Mesothelial cell of epicardium (in vitro differentiated cells): ENCODE measurements around the gene TELO2. TPM values are rescaled to one million over a fixed set of nuclear protein-coding genes. Genes with fewer than 3 reads are reported as not detected.

Experiments used
- DNase-seq, 2 experiments: peaks; one replicate each; pipeline ENCODE4 v3.0.0; 2021; ENCODE audit warnings: low spot score in 2 of 2; ENCODE audit not compliant: unreplicated experiment in 2 of 2
- H3K27ac Mint-ChIP-seq: 2 replicates; pipeline ENCODE4 v1.8.0; 2021; ENCODE audit warnings: mixed read lengths
- H3K27me3 Mint-ChIP-seq: 2 replicates; pipeline ENCODE4 v1.8.0; 2021; ENCODE audit warnings: low read depth, mixed read lengths
- H3K36me3 Mint-ChIP-seq: 2 replicates; pipeline ENCODE4 v1.8.0; 2021; ENCODE audit warnings: mixed read lengths
- H3K4me1 Mint-ChIP-seq: 2 replicates; pipeline ENCODE4 v1.8.0; 2021; ENCODE audit warnings: mixed read lengths
- H3K4me3 Mint-ChIP-seq: 2 replicates; pipeline ENCODE4 v1.8.0; 2021; ENCODE audit warnings: mild to moderate bottlenecking, moderate library complexity, mixed read lengths
- H3K9me3 Mint-ChIP-seq: 2 replicates; pipeline ENCODE4 v1.8.0; 2021; ENCODE audit warnings: mixed read lengths
- total RNA-seq: library from RNA; stranded (reverse); gene quantifications from 3 replicates; pipeline ENCODE4 v1.2.1, GENCODE V29; 2021
- TF ChIP-seq, protein P1 (sequence below): fragments of 200-600 bp; sonication (generic); IDR thresholded peaks from one replicate; pipeline ENCODE4 v1.5.0; 2021; ENCODE audit warnings: antibody characterized with exemption; ENCODE audit not compliant: unreplicated experiment

The TELO2 gene
- total RNA-seq, 1 donor from 2014 or later, result 70.2 TPM

DNA sequence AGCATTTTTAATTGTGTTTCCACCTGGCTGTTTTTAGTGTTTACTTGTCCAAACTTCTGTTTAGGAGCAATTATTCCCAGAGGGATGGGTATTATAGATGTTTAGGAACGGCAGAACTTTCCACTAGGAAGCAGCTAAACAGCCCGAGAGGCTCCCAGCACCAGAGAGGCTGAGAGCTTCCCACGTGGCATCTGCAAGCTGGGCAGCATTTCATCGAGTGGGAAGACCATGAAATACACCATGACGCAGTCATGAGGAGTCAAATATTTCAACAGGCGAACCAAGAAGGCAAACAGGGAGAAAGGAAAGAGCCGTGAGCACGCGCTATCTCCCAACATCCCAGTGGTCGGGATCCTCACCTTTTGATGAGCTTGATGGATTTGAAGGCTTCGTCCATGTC lies 64.4 kb downstream of the TELO2 start:
- H3K27ac Mint-ChIP-seq, result no peak overlapping the region
- H3K27me3 Mint-ChIP-seq, result no peaks in the 10 kb centered on the region

DNA sequence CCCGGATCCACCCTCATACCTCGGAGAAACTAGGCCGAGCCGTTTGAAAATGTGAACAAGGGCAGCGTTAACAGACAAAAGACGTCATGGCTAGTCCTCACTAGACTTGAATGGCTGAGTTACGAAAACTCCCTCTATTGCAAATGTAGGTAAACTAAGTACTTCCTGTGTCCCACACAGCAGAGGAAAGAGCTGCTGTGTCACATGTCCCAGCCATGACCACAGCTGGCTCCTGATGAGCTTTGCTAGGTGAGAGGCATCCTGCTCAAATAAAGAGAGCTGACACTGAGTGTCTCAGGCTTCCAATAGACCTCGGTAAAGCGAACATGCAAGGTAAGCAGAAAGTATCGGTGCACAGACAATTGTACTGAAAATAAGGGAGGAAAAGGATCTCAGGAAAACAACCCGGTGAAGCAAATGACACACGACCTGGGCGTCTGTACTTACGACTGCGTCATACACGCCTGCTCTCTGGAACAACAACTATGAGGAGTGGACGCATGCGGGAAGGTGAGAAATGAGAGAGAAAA lies 66.4 kb downstream of the TELO2 start:
- DNase-seq, result no peak
- H3K4me3 Mint-ChIP-seq, result no peak overlapping the region
- peaks cover 32% of the 10 kb centered on the region for H3K36me3 Mint-ChIP-seq
- H3K27ac Mint-ChIP-seq, result no peak overlapping the region
- H3K4me1 Mint-ChIP-seq, result no peaks in the 10 kb centered on the region
- no peaks in the 10 kb centered on the region for H3K9me3 Mint-ChIP-seq
- TF ChIP-seq, protein P1, sequence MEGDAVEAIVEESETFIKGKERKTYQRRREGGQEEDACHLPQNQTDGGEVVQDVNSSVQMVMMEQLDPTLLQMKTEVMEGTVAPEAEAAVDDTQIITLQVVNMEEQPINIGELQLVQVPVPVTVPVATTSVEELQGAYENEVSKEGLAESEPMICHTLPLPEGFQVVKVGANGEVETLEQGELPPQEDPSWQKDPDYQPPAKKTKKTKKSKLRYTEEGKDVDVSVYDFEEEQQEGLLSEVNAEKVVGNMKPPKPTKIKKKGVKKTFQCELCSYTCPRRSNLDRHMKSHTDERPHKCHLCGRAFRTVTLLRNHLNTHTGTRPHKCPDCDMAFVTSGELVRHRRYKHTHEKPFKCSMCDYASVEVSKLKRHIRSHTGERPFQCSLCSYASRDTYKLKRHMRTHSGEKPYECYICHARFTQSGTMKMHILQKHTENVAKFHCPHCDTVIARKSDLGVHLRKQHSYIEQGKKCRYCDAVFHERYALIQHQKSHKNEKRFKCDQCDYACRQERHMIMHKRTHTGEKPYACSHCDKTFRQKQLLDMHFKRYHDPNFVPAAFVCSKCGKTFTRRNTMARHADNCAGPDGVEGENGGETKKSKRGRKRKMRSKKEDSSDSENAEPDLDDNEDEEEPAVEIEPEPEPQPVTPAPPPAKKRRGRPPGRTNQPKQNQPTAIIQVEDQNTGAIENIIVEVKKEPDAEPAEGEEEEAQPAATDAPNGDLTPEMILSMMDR, result no peak
- no peaks in the 10 kb centered on the region for H3K27me3 Mint-ChIP-seq

More for the DNA sequence above, 64.4 kb downstream of the TELO2 start:
- no peaks in the 10 kb centered on the region for H3K9me3 Mint-ChIP-seq
- H3K36me3 Mint-ChIP-seq, result peaks cover 33% of the 10 kb centered on the region
- H3K4me3 Mint-ChIP-seq, result no peak overlapping the region
- TF ChIP-seq, protein P1, result no peak
- H3K4me1 Mint-ChIP-seq, result no peaks in the 10 kb centered on the region
- DNase-seq, result no peak

Other genes starting within 250 kb of the TELO2 start
- gene TPSD1, start 237.3 kb upstream of the TELO2 start, total RNA-seq, result not detected in 3 replicates
- 205 to 214 TPM (median 208 TPM) in 3 replicates for gene UBE2I, start 183.7 kb upstream of the TELO2 start, total RNA-seq
- gene BAIAP3, start 159.7 kb upstream of the TELO2 start, total RNA-seq, result 1.3 to 2.4 TPM (median 2.3 TPM) in 3 replicates
- 42.1 to 43.7 TPM (median 42.7 TPM) in 3 replicates for gene TSR3, start 141.5 kb upstream of the TELO2 start, total RNA-seq
- gene GNPTG, start 141.4 kb upstream of the TELO2 start, total RNA-seq, result 47.8 to 52.9 TPM (median 48.4 TPM) in 3 replicates
- gene UNKL, start 78.7 kb upstream of the TELO2 start, total RNA-seq, result 38.3 to 43.6 TPM (median 40.2 TPM) in 3 replicates
- 12.9 to 14.6 TPM (median 14.2 TPM) in 3 replicates for gene UQCC4, start 72.6 kb upstream of the TELO2 start, total RNA-seq
- not detected in 3 replicates for gene PERCC1, start 62.3 kb upstream of the TELO2 start, total RNA-seq
- 3.9 to 5.6 TPM (median 4.2 TPM) in 3 replicates for gene CCDC154, start 48.8 kb upstream of the TELO2 start, total RNA-seq
- gene CLCN7, start 18.3 kb upstream of the TELO2 start, total RNA-seq, result 94.5 to 96.1 TPM (median 94.6 TPM) in 3 replicates
- gene PTX4, start 4.4 kb upstream of the TELO2 start, total RNA-seq, result not detected in 3 replicates
- 6.6 to 7.7 TPM (median 6.9 TPM) in 3 replicates for gene TMEM204, start 40.3 kb downstream of the TELO2 start, total RNA-seq
- gene IFT140, start 118.7 kb downstream of the TELO2 start, total RNA-seq, result 60.3 to 63.5 TPM (median 62.9 TPM) in 3 replicates
- 42.5 to 44.8 TPM (median 43.2 TPM) in 3 replicates for gene CRAMP1, start 119.0 kb downstream of the TELO2 start, total RNA-seq
- 72.9 to 78.3 TPM (median 73.9 TPM) in 3 replicates for gene JPT2, start 184.9 kb downstream of the TELO2 start, total RNA-seq
- gene MAPK8IP3, start 212.8 kb downstream of the TELO2 start, total RNA-seq, result 162 to 182 TPM (median 162 TPM) in 3 replicates